NCI-H510A treated with DMSO at 0.1 percent for 48 hours (cell line): ENCODE results near the gene USF1.

Source experiments
- DNase-seq: peaks from one replicate; lab custom pipeline; 2025; lab: John Stamatoyannopoulos, UW

USF1 gene

GRCh38 chr1:161045736-161046604, at the start of gene USF1:
Gene USF1 (minus strand): TSS chr1:161045977. CDS start chr1:161043275, 2,702 bp downstream.
- DNase-seq, result peak; percentile 95

- DNase-seq, result no peak
Measured at GRCh38 chr1:161095230-161095629, 49.5 kb upstream of the USF1 start.

GRCh38 chr1:161094481-161094880, 48.7 kb upstream of the USF1 start:
- DNase-seq, result no peak

- no peak for DNase-seq
Measured at GRCh38 chr1:161092621-161093028, 46.8 kb upstream of the USF1 start.

- no peak for DNase-seq
Measured at GRCh38 chr1:161091796-161092507, 46.2 kb upstream of the USF1 start.

- no peak for DNase-seq
Measured at GRCh38 chr1:161091093-161091492, 45.3 kb upstream of the USF1 start.

- DNase-seq, result no peak
Measured at GRCh38 chr1:161090617-161091016, 44.8 kb upstream of the USF1 start.

- no peak for DNase-seq
Measured at GRCh38 chr1:161089938-161090337, 44.2 kb upstream of the USF1 start.

- DNase-seq, result peak; percentile 48
Measured at GRCh38 chr1:161089251-161089924, 43.6 kb upstream of the USF1 start, which contains the start of gene NECTIN4. Gene NECTIN4 (minus strand): TSS chr1:161089558. CDS start chr1:161089296, 262 bp downstream.

GRCh38 chr1:161088587-161089110, 42.9 kb upstream of the USF1 start:
- DNase-seq, result no peak

GRCh38 chr1:161086457-161086856, 40.7 kb upstream of the USF1 start:
- no peak for DNase-seq

GRCh38 chr1:161085165-161085564, 39.4 kb upstream of the USF1 start:
- no peak for DNase-seq

GRCh38 chr1:161084597-161084988, 38.8 kb upstream of the USF1 start:
- no peak for DNase-seq

- DNase-seq, result no peak
Measured at GRCh38 chr1:161083748-161084596, 38.2 kb upstream of the USF1 start.

GRCh38 chr1:161082996-161083747, 37.4 kb upstream of the USF1 start:
- DNase-seq, result no peak

- no peak for DNase-seq
Measured at GRCh38 chr1:161082483-161082882, 36.7 kb upstream of the USF1 start.

- no peak for DNase-seq
Measured at GRCh38 chr1:161081519-161081918, 35.7 kb upstream of the USF1 start.

- no peak for DNase-seq
Measured at GRCh38 chr1:161080441-161081405, 34.9 kb upstream of the USF1 start.

GRCh38 chr1:161079436-161080110, 33.8 kb upstream of the USF1 start:
- no peak for DNase-seq
